ENCODE results near the gene PDE4D.
"Not testable (repeated sequence)": the region's sequence is repeated elsewhere in the genome, so short reads cannot be mapped to it uniquely, and the experiment has no call there.

- TF ChIP-seq, protein P1, sequence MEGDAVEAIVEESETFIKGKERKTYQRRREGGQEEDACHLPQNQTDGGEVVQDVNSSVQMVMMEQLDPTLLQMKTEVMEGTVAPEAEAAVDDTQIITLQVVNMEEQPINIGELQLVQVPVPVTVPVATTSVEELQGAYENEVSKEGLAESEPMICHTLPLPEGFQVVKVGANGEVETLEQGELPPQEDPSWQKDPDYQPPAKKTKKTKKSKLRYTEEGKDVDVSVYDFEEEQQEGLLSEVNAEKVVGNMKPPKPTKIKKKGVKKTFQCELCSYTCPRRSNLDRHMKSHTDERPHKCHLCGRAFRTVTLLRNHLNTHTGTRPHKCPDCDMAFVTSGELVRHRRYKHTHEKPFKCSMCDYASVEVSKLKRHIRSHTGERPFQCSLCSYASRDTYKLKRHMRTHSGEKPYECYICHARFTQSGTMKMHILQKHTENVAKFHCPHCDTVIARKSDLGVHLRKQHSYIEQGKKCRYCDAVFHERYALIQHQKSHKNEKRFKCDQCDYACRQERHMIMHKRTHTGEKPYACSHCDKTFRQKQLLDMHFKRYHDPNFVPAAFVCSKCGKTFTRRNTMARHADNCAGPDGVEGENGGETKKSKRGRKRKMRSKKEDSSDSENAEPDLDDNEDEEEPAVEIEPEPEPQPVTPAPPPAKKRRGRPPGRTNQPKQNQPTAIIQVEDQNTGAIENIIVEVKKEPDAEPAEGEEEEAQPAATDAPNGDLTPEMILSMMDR (conservative IDR thresholded peaks at IDR 0.05; ENCODE audit: low read depth, low read length): not testable (repeated sequence)
- not testable (repeated sequence) for TF ChIP-seq EZH2 (IDR thresholded peaks at IDR 0.05; ENCODE audit: borderline replicate concordance, low read depth, low read length, poor library complexity, severe bottlenecking)
These were observed 145.4 kb downstream of the PDE4D start for GRCh38 chr5:59748036-59748663.
